Neural cell (in vitro differentiated cells): ENCODE measurements around the gene ZNF583. TPM values are rescaled to one million over a fixed set of nuclear protein-coding genes. Genes with fewer than 3 reads are reported as not detected.
A peak's percentile ranks its signal among the peaks of the same experiment; 100 is the strongest.

Experiments
- H2AFZ ChIP-seq: fragments of 200-600, 300-800 bp; sonication (generic), shearing (Covaris generic); 2 replicates; pipeline ENCODE4 v1.6.0; 2014; ENCODE audit warnings: low read depth, mild to moderate bottlenecking, antibody characterized with exemption, low read length, moderate library complexity
- H3F3A ChIP-seq: fragments of 200-600 bp; shearing (Covaris generic); 2 replicates; pipeline ENCODE4 v1.6.1; 2016; ENCODE audit warnings: mild to moderate bottlenecking, moderate library complexity, mixed read lengths, antibody characterized with exemption, low read length; ENCODE audit not compliant: insufficient read depth, poor library complexity, severe bottlenecking
- H3K27ac ChIP-seq: fragments of 200-600, 300-800 bp; sonication (generic), shearing (Covaris generic); 2 replicates; pipeline ENCODE4 v1.5.1; 2014; ENCODE audit warnings: mild to moderate bottlenecking, low read length, moderate library complexity
- H3K27me3 ChIP-seq: fragments of 300-800, 200-600 bp; sonication (generic), shearing (Covaris generic); 2 replicates; pipeline ENCODE4 v1.6.0; 2014; ENCODE audit warnings: mild to moderate bottlenecking, low read depth, low read length, moderate library complexity; ENCODE audit not compliant: insufficient read depth
- H3K36me3 ChIP-seq: fragments of 300-800, 200-600 bp; sonication (generic), shearing (Covaris generic); 2 replicates; pipeline ENCODE4 v1.5.1; 2014; ENCODE audit warnings: mild to moderate bottlenecking, antibody characterized with exemption, low read length, moderate library complexity; ENCODE audit not compliant: insufficient read depth
- H3K4me2 ChIP-seq: fragments of 300-800, 200-600 bp; sonication (generic), shearing (Covaris generic); 2 replicates; pipeline ENCODE4 v1.6.0; 2014; ENCODE audit warnings: mild to moderate bottlenecking, low read length
- H3K4me3 ChIP-seq: fragments of 300-800, 200-600 bp; sonication (generic), shearing (Covaris generic); 2 replicates; pipeline ENCODE4 v1.5.1; 2014; ENCODE audit warnings: mild to moderate bottlenecking, low read length, moderate library complexity
- H3K79me2 ChIP-seq: fragments of 200-600 bp; shearing (Covaris generic); replicated peaks from 2 replicates; pipeline ENCODE4 v1.6.0; 2014; ENCODE audit warnings: mild to moderate bottlenecking, low read length, moderate library complexity; ENCODE audit not compliant: insufficient read depth
- H3K9ac ChIP-seq: fragments of 300-800, 200-600 bp; sonication (generic), shearing (Covaris generic); 2 replicates; pipeline ENCODE4 v1.6.1; 2016; ENCODE audit warnings: mild to moderate bottlenecking, low read length, mixed read lengths
- H3K9me2 ChIP-seq: fragments of 200-600 bp; shearing (Covaris generic); 2 replicates; pipeline ENCODE4 v1.6.1; 2016; ENCODE audit warnings: mild to moderate bottlenecking, low read length, mixed read lengths; ENCODE audit not compliant: insufficient read depth
- H3K9me3 ChIP-seq: fragments of 200-600, 300-800 bp; sonication (generic), shearing (Covaris generic); 2 replicates; pipeline ENCODE4 v1.6.1; 2016; ENCODE audit warnings: mild to moderate bottlenecking, mixed run types, low read length, moderate library complexity, mixed read lengths
- H4K20me1 ChIP-seq: fragments of 200-600 bp; shearing (Covaris generic); 2 replicates; pipeline ENCODE4 v1.6.1; 2016; ENCODE audit warnings: mild to moderate bottlenecking, mixed run types; ENCODE audit not compliant: insufficient read depth
- EP300 ChIP-seq: fragments of 450-650 bp; conservative IDR thresholded peaks from 2 replicates; pipeline ENCODE4 v1.6.1; 2014; ENCODE audit warnings: antibody characterized with exemption, mild to moderate bottlenecking, moderate library complexity; ENCODE audit not compliant: poor library complexity, severe bottlenecking
- EZH2 ChIP-seq: fragments of 200-600, 300-800 bp; shearing (Covaris generic), sonication (generic); IDR thresholded peaks from 2 replicates; pipeline ENCODE4 v1.6.1; 2014; ENCODE audit warnings: antibody characterized with exemption, low read length, borderline replicate concordance, mild to moderate bottlenecking; ENCODE audit not compliant: insufficient read depth, poor library complexity, severe bottlenecking
- MXI1 ChIP-seq: fragments of 450-650 bp; conservative IDR thresholded peaks from 2 replicates; pipeline ENCODE4 v1.6.1; 2014; ENCODE audit warnings: antibody characterized with exemption, mild to moderate bottlenecking; ENCODE audit not compliant: poor library complexity, severe bottlenecking
- POLR2AphosphoS5 ChIP-seq: IDR thresholded peaks from 2 replicates; pipeline ENCODE4 v1.6.1; 2012
- RAD21 ChIP-seq: fragments of 450-650 bp; conservative IDR thresholded peaks from 2 replicates; pipeline ENCODE4 v1.6.1; 2014; ENCODE audit warnings: antibody characterized with exemption, mild to moderate bottlenecking, moderate library complexity
- SMC3 ChIP-seq: fragments of 450-650 bp; conservative IDR thresholded peaks from 2 replicates; pipeline ENCODE4 v1.6.1; 2014; ENCODE audit warnings: antibody characterized with exemption, mild to moderate bottlenecking, moderate library complexity; ENCODE audit not compliant: poor library complexity
- TAF1 ChIP-seq: IDR thresholded peaks from 2 replicates; pipeline ENCODE4 v1.6.1; 2012; ENCODE audit warnings: low read depth
- polyA minus RNA-seq: library from RNA; depleted of rRNA, polyadenylated mRNA; stranded (reverse); fragments of >200 nt; gene quantifications from 2 replicates; pipeline ENCODE4 v1.2.3, GENCODE V29; 2014
- polyA plus RNA-seq: library from polyadenylated mRNA; depleted of rRNA; stranded (reverse); fragments of >200 nt; gene quantifications from 2 replicates; pipeline ENCODE4 v1.2.3, GENCODE V29; 2014
- TF ChIP-seq, protein P1 (sequence below): IDR thresholded peaks from 2 replicates; pipeline ENCODE4 v1.6.1; 2012; ENCODE audit warnings: borderline replicate concordance
- TF ChIP-seq, protein P2 (sequence below): fragments of 450-650 bp; IDR thresholded peaks from 2 replicates; pipeline ENCODE4 v1.5.1; 2014; ENCODE audit warnings: antibody characterized with exemption, mild to moderate bottlenecking, moderate library complexity; ENCODE audit not compliant: poor library complexity, severe bottlenecking

ZNF583 gene
- polyA plus RNA-seq (31.5 and 39.5 TPM in 2 replicates), polyA minus RNA-seq (89.1 and 91.2 TPM in 2 replicates)

DNA sequence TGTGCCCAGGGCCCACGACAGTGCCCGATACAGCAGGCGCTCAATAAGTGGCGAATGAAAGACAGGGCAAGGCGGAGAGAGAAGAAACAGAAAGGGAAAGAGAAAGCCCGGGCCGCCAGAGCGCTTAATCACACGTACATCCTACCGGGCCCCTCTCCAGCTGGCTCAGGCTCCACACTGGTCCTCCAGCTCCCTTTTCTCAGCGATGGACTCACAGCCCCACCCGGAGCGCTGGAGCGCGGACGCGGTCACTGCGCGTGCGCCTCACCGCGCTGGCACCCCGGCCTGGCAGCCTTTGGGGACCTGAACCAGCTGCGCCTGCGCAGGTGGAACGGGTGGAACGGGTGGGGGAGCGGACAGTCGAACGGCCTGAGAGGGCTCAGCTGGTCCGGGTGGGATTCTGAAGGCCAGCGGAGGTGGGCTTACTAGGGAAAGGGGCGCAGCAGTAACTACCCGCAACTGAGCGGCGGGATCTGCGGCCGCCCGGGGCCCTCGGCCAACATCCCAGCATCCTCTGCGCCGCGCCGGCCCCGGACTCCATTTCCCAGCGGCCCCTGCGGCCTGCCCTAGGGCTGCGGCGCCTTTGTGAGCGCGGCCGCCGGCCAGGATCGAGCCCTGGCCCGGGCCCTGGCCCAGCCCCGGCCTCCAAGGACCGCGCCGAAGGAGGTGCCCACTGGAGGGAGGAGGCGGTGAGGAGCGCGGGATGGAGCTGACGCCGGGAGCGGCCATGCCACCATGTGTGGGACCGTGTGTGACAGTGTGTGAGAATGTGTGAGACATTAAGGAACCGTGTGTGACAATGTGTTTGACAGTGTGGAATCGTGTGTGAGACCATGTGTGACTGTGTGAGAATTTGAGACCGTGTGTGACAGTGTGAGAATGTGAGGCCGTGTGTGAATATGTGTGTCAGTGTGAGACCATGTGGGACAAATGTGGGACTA, at the start of gene ZNF583:
Gene ZNF583 (plus strand): TSS at position 569 of the 941 bp plus-strand sequence. CDS start 2,783 bp downstream, outside the sequence.
- TF ChIP-seq EP300: peak; percentile 47
- peak; percentile 92 for TF ChIP-seq MXI1
- peak; percentile 80 for TF ChIP-seq TAF1
- no peak for TF ChIP-seq EZH2
- TF ChIP-seq, protein P1, sequence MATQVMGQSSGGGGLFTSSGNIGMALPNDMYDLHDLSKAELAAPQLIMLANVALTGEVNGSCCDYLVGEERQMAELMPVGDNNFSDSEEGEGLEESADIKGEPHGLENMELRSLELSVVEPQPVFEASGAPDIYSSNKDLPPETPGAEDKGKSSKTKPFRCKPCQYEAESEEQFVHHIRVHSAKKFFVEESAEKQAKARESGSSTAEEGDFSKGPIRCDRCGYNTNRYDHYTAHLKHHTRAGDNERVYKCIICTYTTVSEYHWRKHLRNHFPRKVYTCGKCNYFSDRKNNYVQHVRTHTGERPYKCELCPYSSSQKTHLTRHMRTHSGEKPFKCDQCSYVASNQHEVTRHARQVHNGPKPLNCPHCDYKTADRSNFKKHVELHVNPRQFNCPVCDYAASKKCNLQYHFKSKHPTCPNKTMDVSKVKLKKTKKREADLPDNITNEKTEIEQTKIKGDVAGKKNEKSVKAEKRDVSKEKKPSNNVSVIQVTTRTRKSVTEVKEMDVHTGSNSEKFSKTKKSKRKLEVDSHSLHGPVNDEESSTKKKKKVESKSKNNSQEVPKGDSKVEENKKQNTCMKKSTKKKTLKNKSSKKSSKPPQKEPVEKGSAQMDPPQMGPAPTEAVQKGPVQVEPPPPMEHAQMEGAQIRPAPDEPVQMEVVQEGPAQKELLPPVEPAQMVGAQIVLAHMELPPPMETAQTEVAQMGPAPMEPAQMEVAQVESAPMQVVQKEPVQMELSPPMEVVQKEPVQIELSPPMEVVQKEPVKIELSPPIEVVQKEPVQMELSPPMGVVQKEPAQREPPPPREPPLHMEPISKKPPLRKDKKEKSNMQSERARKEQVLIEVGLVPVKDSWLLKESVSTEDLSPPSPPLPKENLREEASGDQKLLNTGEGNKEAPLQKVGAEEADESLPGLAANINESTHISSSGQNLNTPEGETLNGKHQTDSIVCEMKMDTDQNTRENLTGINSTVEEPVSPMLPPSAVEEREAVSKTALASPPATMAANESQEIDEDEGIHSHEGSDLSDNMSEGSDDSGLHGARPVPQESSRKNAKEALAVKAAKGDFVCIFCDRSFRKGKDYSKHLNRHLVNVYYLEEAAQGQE: no peak
- TF ChIP-seq POLR2AphosphoS5: peak; percentile 68
- TF ChIP-seq SMC3: peak; percentile 28
- peak; percentile 12 for TF ChIP-seq RAD21
- TF ChIP-seq, protein P2, sequence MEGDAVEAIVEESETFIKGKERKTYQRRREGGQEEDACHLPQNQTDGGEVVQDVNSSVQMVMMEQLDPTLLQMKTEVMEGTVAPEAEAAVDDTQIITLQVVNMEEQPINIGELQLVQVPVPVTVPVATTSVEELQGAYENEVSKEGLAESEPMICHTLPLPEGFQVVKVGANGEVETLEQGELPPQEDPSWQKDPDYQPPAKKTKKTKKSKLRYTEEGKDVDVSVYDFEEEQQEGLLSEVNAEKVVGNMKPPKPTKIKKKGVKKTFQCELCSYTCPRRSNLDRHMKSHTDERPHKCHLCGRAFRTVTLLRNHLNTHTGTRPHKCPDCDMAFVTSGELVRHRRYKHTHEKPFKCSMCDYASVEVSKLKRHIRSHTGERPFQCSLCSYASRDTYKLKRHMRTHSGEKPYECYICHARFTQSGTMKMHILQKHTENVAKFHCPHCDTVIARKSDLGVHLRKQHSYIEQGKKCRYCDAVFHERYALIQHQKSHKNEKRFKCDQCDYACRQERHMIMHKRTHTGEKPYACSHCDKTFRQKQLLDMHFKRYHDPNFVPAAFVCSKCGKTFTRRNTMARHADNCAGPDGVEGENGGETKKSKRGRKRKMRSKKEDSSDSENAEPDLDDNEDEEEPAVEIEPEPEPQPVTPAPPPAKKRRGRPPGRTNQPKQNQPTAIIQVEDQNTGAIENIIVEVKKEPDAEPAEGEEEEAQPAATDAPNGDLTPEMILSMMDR: peak; percentile 36
- peak within 1 kb of the TSS; percentile 94 for H2AFZ ChIP-seq
- peak within 1 kb of the TSS; percentile 94 for H3K27ac ChIP-seq
- H3K4me3 ChIP-seq: peak within 1 kb of the TSS; percentile 81
- H3K27me3 ChIP-seq: no peaks in the 10 kb centered on the region
- peak within 1 kb of the TSS; percentile 95 for H3K9ac ChIP-seq
- peaks cover 45% of the 10 kb centered on the region for H3K79me2 ChIP-seq
- no peaks in the 10 kb centered on the region for H4K20me1 ChIP-seq
- peak within 1 kb of the TSS; percentile 96 for H3K4me2 ChIP-seq
- peaks cover 17% of the 10 kb centered on the region for H3K9me3 ChIP-seq
- no peaks in the 10 kb centered on the region for H3K9me2 ChIP-seq
- H3K36me3 ChIP-seq: peaks cover 25% of the 10 kb centered on the region
- H3F3A ChIP-seq: no peaks in the 10 kb centered on the region

DNA sequence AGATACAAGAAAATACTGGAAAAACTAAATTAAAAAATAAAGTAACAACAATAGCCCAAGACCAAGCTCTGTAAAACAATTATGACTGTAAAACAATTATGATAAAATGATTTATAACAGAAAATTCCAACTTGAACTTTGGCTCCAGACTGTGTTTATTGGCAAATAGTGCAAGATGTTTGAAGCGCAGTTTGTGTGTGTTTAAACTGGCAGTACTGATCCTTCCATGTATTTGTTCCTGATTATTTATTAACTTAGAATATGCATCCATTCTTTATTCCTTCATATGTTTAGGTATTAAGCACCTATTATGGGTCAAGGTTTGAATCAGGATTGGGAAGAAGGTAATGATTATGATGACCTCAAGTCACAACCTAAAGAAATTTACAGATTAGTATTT, 48.6 kb upstream of the ZNF583 start:
- Histone ChIP-seq H3K4me2 (no peak overlapping the region), H3K36me3 (no peaks in the 10 kb centered on the region), H3K9ac (no peak overlapping the region), H3K4me3 (no peak overlapping the region), H4K20me1 (no peaks in the 10 kb centered on the region), H3K79me2 (no peaks in the 10 kb centered on the region), H3K27me3 (no peaks in the 10 kb centered on the region), H3F3A (no peaks in the 10 kb centered on the region), H3K9me2 (no peaks in the 10 kb centered on the region), H2AFZ (no peak overlapping the region), H3K9me3 (no peaks in the 10 kb centered on the region), H3K27ac (no peak overlapping the region)
- TF ChIP-seq, protein P2: no peak
- TF ChIP-seq EP300: no peak
- TF ChIP-seq EZH2: no peak
